Measurements from ENCODE around the gene ZNF749.

The ZNF749 gene

GRCh38 chr19:57435062-57435978 lies at the start of gene ZNF749:
ZNF749 (plus strand) TSS chr19:57435325; CDS start chr19:57435579, 254 bp downstream.
- DNase-seq = peak; percentile 99

GRCh38 chr19:57389194-57389729 lies 45.9 kb upstream of the ZNF749 start:
- DNase-seq = no peak

- peak; percentile 94 for DNase-seq
Measured at GRCh38 chr19:57389730-57390598, 45.2 kb upstream of the ZNF749 start, which contains the start of gene ZNF548. ZNF548 (plus strand) TSS chr19:57389854; CDS start chr19:57390100, 246 bp downstream.

- no peak for DNase-seq
Measured at GRCh38 chr19:57395710-57396109, 39.4 kb upstream of the ZNF749 start.

- no peak for DNase-seq
Measured at GRCh38 chr19:57398868-57399267, 36.3 kb upstream of the ZNF749 start.

- no peak for DNase-seq
Measured at GRCh38 chr19:57403737-57404563, 31.2 kb upstream of the ZNF749 start.

GRCh38 chr19:57406516-57407123 lies 28.5 kb upstream of the ZNF749 start:
- DNase-seq = peak; percentile 49

GRCh38 chr19:57410877-57411671 lies 24.1 kb upstream of the ZNF749 start, which contains the start of gene ZNF17:
ZNF17 (plus strand) TSS chr19:57411161; CDS start chr19:57413616, 2,455 bp downstream.
- peak; percentile 86 for DNase-seq

GRCh38 chr19:57419439-57419838 lies 15.7 kb upstream of the ZNF749 start:
- DNase-seq = no peak

GRCh38 chr19:57421037-57421436 lies 14.1 kb upstream of the ZNF749 start:
- DNase-seq = no peak

- no peak for DNase-seq
Measured at GRCh38 chr19:57434386-57435061, 601 bp upstream of the ZNF749 start.

GRCh38 chr19:57436417-57436816 lies 1.3 kb downstream of the ZNF749 start:
- no peak for DNase-seq

- DNase-seq = no peak
Measured at GRCh38 chr19:57437931-57438330, 2.8 kb downstream of the ZNF749 start.

- DNase-seq = no peak
Measured at GRCh38 chr19:57438925-57439324, 3.8 kb downstream of the ZNF749 start.

- no peak for DNase-seq
Measured at GRCh38 chr19:57441979-57442752, 7.0 kb downstream of the ZNF749 start.

- DNase-seq = no peak
Measured at GRCh38 chr19:57443121-57443696, 8.1 kb downstream of the ZNF749 start.

- no peak for DNase-seq
Measured at GRCh38 chr19:57452307-57452706, 17.2 kb downstream of the ZNF749 start.

- DNase-seq = no peak
Measured at GRCh38 chr19:57465680-57466381, 30.7 kb downstream of the ZNF749 start.

Data from DMS79 treated with DMSO at 0.1 percent for 48 hours (cell line).